ENCODE data around the gene FGD2. TPM values are rescaled to one million over a fixed set of nuclear protein-coding genes. Genes with fewer than 3 reads are reported as not detected.

FGD2 gene
- total and polyA plus RNA-seq, 9 of the 15 experiments (the other 6 are each of a cell fraction or from before 2014, with no cell fraction given): 0.09 TPM; not detected in 8

GRCh38 chr6:37018198-37019064 is 13.0 kb downstream of the FGD2 start (continued):
- no peak for TF ChIP-seq SAP30 (IDR thresholded peaks at IDR 0.05; ENCODE audit: borderline replicate concordance, insufficient read depth, low read depth, low read length, poor library complexity, severe bottlenecking)
- TF ChIP-seq SNAPC5 (CRISPR knock-in tag; IDR thresholded peaks at IDR 0.05): no peak
- TF ChIP-seq FOSL1 (tag; conservative IDR thresholded peaks at IDR 0.05): no peak; the same call in 1 of the 2 replicates
- TF ChIP-seq GTF2A2 (tag; IDR thresholded peaks at IDR 0.05): no peak
- TF ChIP-seq NCOA1 (IDR thresholded peaks at IDR 0.05; ENCODE audit: low read depth): no peak
- TF ChIP-seq ZFP91 (CRISPR knock-in tag; IDR thresholded peaks at IDR 0.05): peak; percentile 78
- peak; percentile 50; the same call in 1 of the 2 replicates for TF ChIP-seq ZNF232 (CRISPR knock-in tag; IDR thresholded peaks at IDR 0.05)
- no peak for TF ChIP-seq SMARCE1 (IDR thresholded peaks at IDR 0.05)
- peak; percentile 88 for TF ChIP-seq CC2D1A (IDR thresholded peaks at IDR 0.05)
- TF ChIP-seq CBX5 (IDR thresholded peaks at IDR 0.05; ENCODE audit: borderline replicate concordance, low read depth): no peak
- TF ChIP-seq COPS2 (conservative IDR thresholded peaks at IDR 0.05): no peak
- TF ChIP-seq NCOA2 (IDR thresholded peaks at IDR 0.05; ENCODE audit: partially characterized antibody in 2 of 2): no peak
- no peak for TF ChIP-seq SAFB2 (IDR thresholded peaks at IDR 0.05; ENCODE audit: borderline replicate concordance, low read depth, low read length, severe bottlenecking)
- no peak for TF ChIP-seq MYC (IDR thresholded peaks at IDR 0.05; ENCODE audit: low read depth, low read length)
- TF ChIP-seq MYC (CRISPR knock-in tag; IDR thresholded peaks at IDR 0.05; ENCODE audit: borderline replicate concordance, low read depth): no peak
- no peak for TF ChIP-seq RBM14 (IDR thresholded peaks at IDR 0.05; ENCODE audit: borderline replicate concordance, insufficient read depth, low read depth, low read length)
- no peak for TF ChIP-seq CBFA2T3 (IDR thresholded peaks at IDR 0.05)
- no peak for TF ChIP-seq CBX2 (IDR thresholded peaks at IDR 0.05; ENCODE audit: insufficient read depth, low read length, poor library complexity, severe bottlenecking)
- TF ChIP-seq TCF3 (CRISPR knock-in tag; IDR thresholded peaks at IDR 0.05): no peak
- no peak for TF ChIP-seq RBM17 (IDR thresholded peaks at IDR 0.05; ENCODE audit: borderline replicate concordance, low read depth, low read length)
- peak; percentile 60; the same call in 1 of the 2 replicates for TF ChIP-seq TOE1 (IDR thresholded peaks at IDR 0.05; ENCODE audit: borderline replicate concordance)
- TF ChIP-seq TOE1 (CRISPR knock-in tag; IDR thresholded peaks at IDR 0.05; ENCODE audit: borderline replicate concordance, low read depth): peak; percentile 84; the same call in 1 of the 2 replicates
- no peak for TF ChIP-seq NCOR1 (IDR thresholded peaks at IDR 0.05)
- no peak for TF ChIP-seq ZNF408 (CRISPR knock-in tag; IDR thresholded peaks at IDR 0.05; ENCODE audit: low read depth)
- TF ChIP-seq, protein P1, sequence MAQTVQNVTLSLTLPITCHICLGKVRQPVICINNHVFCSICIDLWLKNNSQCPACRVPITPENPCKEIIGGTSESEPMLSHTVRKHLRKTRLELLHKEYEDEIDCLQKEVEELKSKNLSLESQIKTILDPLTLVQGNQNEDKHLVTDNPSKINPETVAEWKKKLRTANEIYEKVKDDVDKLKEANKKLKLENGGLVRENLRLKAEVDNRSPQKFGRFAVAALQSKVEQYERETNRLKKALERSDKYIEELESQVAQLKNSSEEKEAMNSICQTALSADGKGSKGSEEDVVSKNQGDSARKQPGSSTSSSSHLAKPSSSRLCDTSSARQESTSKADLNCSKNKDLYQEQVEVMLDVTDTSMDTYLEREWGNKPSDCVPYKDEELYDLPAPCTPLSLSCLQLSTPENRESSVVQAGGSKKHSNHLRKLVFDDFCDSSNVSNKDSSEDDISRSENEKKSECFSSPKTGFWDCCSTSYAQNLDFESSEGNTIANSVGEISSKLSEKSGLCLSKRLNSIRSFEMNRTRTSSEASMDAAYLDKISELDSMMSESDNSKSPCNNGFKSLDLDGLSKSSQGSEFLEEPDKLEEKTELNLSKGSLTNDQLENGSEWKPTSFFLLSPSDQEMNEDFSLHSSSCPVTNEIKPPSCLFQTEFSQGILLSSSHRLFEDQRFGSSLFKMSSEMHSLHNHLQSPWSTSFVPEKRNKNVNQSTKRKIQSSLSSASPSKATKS (CRISPR knock-in tag; IDR thresholded peaks at IDR 0.05): no peak
- peak; percentile 85 for TF ChIP-seq SP1 (CRISPR knock-in tag; IDR thresholded peaks at IDR 0.05)
